HepG2 (cell line): ENCODE measurements around the gene ARID1A. TPM values are rescaled to one million over a fixed set of nuclear protein-coding genes. Genes with fewer than 3 reads are reported as not detected.

ENCODE experiments used
- ARNT2 ChIP-seq: sonication (generic); formaldehyde crosslinking; IDR thresholded peaks from 2 replicates; pipeline ENCODE4 v1.8.0; 2022; ENCODE audit warnings: mild to moderate bottlenecking, low read depth, missing genetic modification reagents, moderate library complexity
- CBFB ChIP-seq: sonication (generic); formaldehyde crosslinking; IDR thresholded peaks from 2 replicates; pipeline ENCODE4 v1.4.0; 2020; ENCODE audit warnings: missing genetic modification reagents
- DNMT3B ChIP-seq: conservative IDR thresholded peaks from 2 replicates; pipeline ENCODE4 v1.6.1; 2016; ENCODE audit warnings: missing biosample characterization, control low read depth
- ELF1 ChIP-seq: sonication (generic); formaldehyde crosslinking; IDR thresholded peaks from 2 replicates; pipeline ENCODE4 v1.4.0; 2020; ENCODE audit warnings: missing genetic modification reagents
- HINFP ChIP-seq: sonication (generic); formaldehyde crosslinking; IDR thresholded peaks from 2 replicates; pipeline ENCODE4 v1.4.0; 2020; ENCODE audit warnings: low read depth, mild to moderate bottlenecking, missing genetic modification reagents
- HMG20B ChIP-seq: conservative IDR thresholded peaks from 2 replicates; pipeline ENCODE4 v1.6.1; 2016; ENCODE audit warnings: missing genetic modification reagents, missing compliant biosample characterization
- MTERF4 ChIP-seq: sonication (generic); formaldehyde crosslinking; IDR thresholded peaks from 2 replicates; pipeline ENCODE4 v1.8.0; 2023; ENCODE audit warnings: mild to moderate bottlenecking, missing genetic modification reagents
- POLR2AphosphoS5 ChIP-seq: IDR thresholded peaks from 2 replicates; pipeline ENCODE4 v1.6.1; 2012; ENCODE audit warnings: low read depth, low read length
- PRDM4 ChIP-seq: sonication (generic); formaldehyde crosslinking; IDR thresholded peaks from 2 replicates; pipeline ENCODE4 v1.9.0; 2021; ENCODE audit warnings: missing genetic modification reagents, borderline replicate concordance
- RNF2 ChIP-seq: fragments of 450-650 bp; conservative IDR thresholded peaks from 2 replicates; pipeline ENCODE4 v1.6.1; 2016; ENCODE audit warnings: low read depth
- RORA ChIP-seq: sonication (generic); formaldehyde crosslinking; IDR thresholded peaks from 2 replicates; pipeline ENCODE4 v1.5.0; 2020; ENCODE audit warnings: mild to moderate bottlenecking, missing genetic modification reagents, moderate library complexity
- THAP8 ChIP-seq: sonication (generic); formaldehyde crosslinking; IDR thresholded peaks from 2 replicates; pipeline ENCODE4 v1.5.1; 2020; ENCODE audit warnings: missing genetic modification reagents, mild to moderate bottlenecking, borderline replicate concordance
- ZNF18 ChIP-seq: sonication (generic); formaldehyde crosslinking; IDR thresholded peaks from 2 replicates; pipeline ENCODE4 v1.8.0; 2022; ENCODE audit warnings: mild to moderate bottlenecking, missing genetic modification reagents; ENCODE audit not compliant: insufficient replicate concordance
- ZNF441 ChIP-seq: sonication (generic); formaldehyde crosslinking; IDR thresholded peaks from 2 replicates; pipeline ENCODE4 v1.7.0; 2021; ENCODE audit warnings: missing genetic modification reagents, borderline replicate concordance
- ZNF609 ChIP-seq: sonication (generic); formaldehyde crosslinking; IDR thresholded peaks from 2 replicates; pipeline ENCODE4 v1.4.0; 2020; ENCODE audit warnings: mild to moderate bottlenecking, missing genetic modification reagents, borderline replicate concordance
- ZNF713 ChIP-seq: sonication (generic); formaldehyde crosslinking; IDR thresholded peaks from 2 replicates; pipeline ENCODE4 v1.4.0; 2020; ENCODE audit warnings: mild to moderate bottlenecking, missing genetic modification reagents
- polyA plus RNA-seq, 8 experiments: library from polyadenylated mRNA; depleted of rRNA in 3 of 8; stranded (reverse) in 7 of 8; unstranded in 1 of 8; fragments of >200 nt; fragmentation: Illumina TruSeq in 4 of 8; extraction: Trizol in 4 of 8; gene quantifications; 2 replicates each; pipeline versions ENCODE4 v1.2.1 to v1.2.3, GENCODE V29; 2011 to 2016; ENCODE audit warnings: low read depth in 4 of 8, missing spikeins in 1 of 8, mixed read lengths in 1 of 8; ENCODE audit not compliant: insufficient read depth in 1 of 8
- total RNA-seq, 5 experiments: library from RNA; depleted of rRNA; stranded (reverse); fragments of >200 nt; fragmentation: Illumina TruSeq; extraction: Trizol; gene quantifications; 2 replicates each; pipeline ENCODE4 v1.2.3, GENCODE V29; 2016; ENCODE audit warnings: low read depth in 1 of 5

The ARID1A gene
- total and polyA plus RNA-seq, 2 of the 13 experiments (the other 11 are each of a cell fraction or from before 2014, with no cell fraction given), result 11.9 to 15.9 TPM

GRCh38 chr1:26695356-26696118 lies at the start of gene ARID1A (continued):
- TF ChIP-seq ELF1 (CRISPR knock-in tag), result peak; percentile 51
- peak; percentile 72 for TF ChIP-seq ZNF441 (CRISPR knock-in tag)
- no peak for TF ChIP-seq ZNF713
- TF ChIP-seq ZNF609, result peak; percentile 83
- TF ChIP-seq PRDM4 (CRISPR knock-in tag), result peak; percentile 59; the same call in 1 of the 2 replicates
- peak; percentile 96 for TF ChIP-seq CBFB (CRISPR knock-in tag)
- TF ChIP-seq HINFP (CRISPR knock-in tag), result peak; percentile 66
- no peak; the same call in 1 of the 2 replicates for TF ChIP-seq MTERF4 (CRISPR knock-in tag)
- 0 out of 2 replicates have a peak, but pooled peaks have one; percentile 30 for TF ChIP-seq THAP8 (CRISPR knock-in tag)
- TF ChIP-seq HMG20B (CRISPR knock-in tag), result peak; percentile 83; the same call in 1 of the 2 replicates
- TF ChIP-seq POLR2AphosphoS5, result peak; percentile 74
- TF ChIP-seq DNMT3B, result peak; percentile 42; the same call in 1 of the 2 replicates
- TF ChIP-seq RNF2, result peak; percentile 43; the same call in 1 of the 2 replicates
- no peak for TF ChIP-seq RORA
- peak; percentile 55 for TF ChIP-seq ZNF18 (CRISPR knock-in tag)
- TF ChIP-seq ARNT2 (CRISPR knock-in tag), result peak; percentile 92
